Gastrocnemius medialis (tissue), 4 donors: Measurements from ENCODE around the gene CLK2. TPM values are rescaled to one million over a fixed set of nuclear protein-coding genes. Genes with fewer than 3 reads are reported as not detected.
A peak's percentile ranks its signal among the peaks of the same experiment; 100 is the strongest.

ENCODE experiments used
- ATAC-seq, 2 donors: fragments of 150-250 bp; one replicate each; pipeline ENCODE4 v1.9.1; 2016
- DNase-seq, 2 donors: peaks; one replicate each; pipeline ENCODE4 v3.0.0-alpha.2; 2019
- H3K27ac ChIP-seq, 4 donors: fragments of 200-600 bp; sonication (generic); 1 replicate in 1 of 4; 2 replicates in 3 of 4; pipeline ENCODE4 v1.5.1; 2016 to 2018; ENCODE audit warnings: mild to moderate bottlenecking in 2 of 4, moderate library complexity in 1 of 4
- H3K27me3 ChIP-seq, 3 donors: fragments of 200-600 bp; sonication (generic) in 2 of 3; 1 replicate in 1 of 3; 2 replicates in 2 of 3; pipeline versions ENCODE4 v1.5.1 to v1.6.0; 2016 to 2019; ENCODE audit warnings: mild to moderate bottlenecking in 1 of 3, moderate library complexity in 1 of 3
- H3K36me3 ChIP-seq, 2 donors: fragments of 200-600 bp; sonication (generic) in 1 of 2; one replicate each; pipeline ENCODE4 v1.5.1; 2017 to 2018
- H3K4me1 ChIP-seq, 2 donors: fragments of 200-600 bp; sonication (generic) in 1 of 2; one replicate each; pipeline ENCODE4 v1.5.1; 2016 to 2017; ENCODE audit warnings: mild to moderate bottlenecking in 2 of 2
- H3K4me3 ChIP-seq, 4 donors: fragments of 200-600 bp; sonication (generic) in 3 of 4; 1 replicate in 1 of 4; 2 replicates in 3 of 4; pipeline ENCODE4 v1.5.1; 2016 to 2019; ENCODE audit warnings: mild to moderate bottlenecking in 2 of 4
- H3K9me3 ChIP-seq, 3 donors: fragments of 200-600 bp; sonication (generic) in 2 of 3; 1 replicate in 1 of 3; 2 replicates in 2 of 3; pipeline ENCODE4 v1.5.1; 2016 to 2019
- POLR2A ChIP-seq, 2 donors: fragments of 450-650 bp; IDR thresholded peaks; one replicate each; pipeline ENCODE4 v1.6.1; 2017; ENCODE audit warnings: antibody characterized with exemption in 2 of 2, mild to moderate bottlenecking in 2 of 2, moderate library complexity in 2 of 2
- in situ Hi-C, 4 donors: fragments of 200-750 bp; cut with MboI; loops; one replicate each; pipeline versions ENCODE4 v1.15.0 to v1.8.0; 2017; ENCODE audit warnings: low sequenced_read_pairs in 4 of 4
- intact Hi-C: fragments of 100-400 bp; cut with DNase I; formaldehyde crosslinking; loops from one replicate; pipeline ENCODE4 v1.15.1; 2023; ENCODE audit warnings: low total_unique reads
- total RNA-seq, 4 donors: library from RNA; depleted of rRNA; stranded (reverse); fragments of >200 nt; gene quantifications; one replicate each; pipeline versions ENCODE4 v1.1.0 to v1.2.3, GENCODE V29; 2016
- TF ChIP-seq, protein P1 (sequence below), 5 experiments: fragments of 450-650 bp in 3 of 5; fragments of 200-600 bp in 2 of 5; sonication (generic) in 2 of 5; IDR thresholded peaks in 4 of 5; conservative IDR thresholded peaks in 1 of 5; 1 replicate in 4 of 5; 2 replicates in 1 of 5; pipeline ENCODE4 v1.5.1; 2016 to 2019; ENCODE audit warnings: antibody characterized with exemption in 5 of 5, mild to moderate bottlenecking in 3 of 5, moderate library complexity in 3 of 5

CLK2 gene
- total RNA-seq, 4 donors from 2014 or later = 7.1 to 13.1 (median 9.8) TPM

DNA sequence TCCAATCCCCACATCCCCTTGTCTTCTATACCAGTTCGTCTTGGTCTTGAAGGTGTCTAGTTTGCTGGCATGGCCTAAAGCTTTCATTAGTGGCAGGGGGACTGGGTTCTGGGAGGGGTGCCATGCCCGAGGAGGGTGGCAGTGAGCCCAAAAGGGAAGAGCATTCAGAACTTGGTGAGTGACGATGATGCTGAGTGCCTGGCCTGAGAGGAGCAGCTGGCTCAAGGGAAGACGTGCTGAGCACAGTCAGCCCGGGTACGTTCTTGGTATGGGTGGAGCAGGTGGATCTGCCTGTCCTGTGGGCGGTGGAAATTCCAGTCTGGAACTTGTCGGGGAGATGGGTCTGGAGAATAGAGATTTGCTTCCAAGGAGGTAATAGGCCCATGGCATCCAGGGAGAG is 40.0 kb upstream of the CLK2 start:
- no peak for DNase-seq
- Histone ChIP-seq H3K4me1 (peaks cover 14% of the 10 kb centered on the region in 2 donors), H3K36me3 (peaks cover 0 to 21% of the 10 kb centered on the region in 2 donors), H3K4me3 (no peak overlapping the region), H3K9me3 (no peaks in the 10 kb centered on the region), H3K27me3 (no peaks in the 10 kb centered on the region), H3K27ac (no peak overlapping the region)
- intact Hi-C loops (no loop called here), in situ Hi-C loops (loop anchor here in 2 of 4 donors (10.0 kb wide), 2 partner anchors 48 to 58 kb away; partner anchors contain the start of genes ENTREP3 (in 1 of the 2) and SCAMP3 (in 1 of the 2))
- ATAC-seq = no peak
- TF ChIP-seq, protein P1, sequence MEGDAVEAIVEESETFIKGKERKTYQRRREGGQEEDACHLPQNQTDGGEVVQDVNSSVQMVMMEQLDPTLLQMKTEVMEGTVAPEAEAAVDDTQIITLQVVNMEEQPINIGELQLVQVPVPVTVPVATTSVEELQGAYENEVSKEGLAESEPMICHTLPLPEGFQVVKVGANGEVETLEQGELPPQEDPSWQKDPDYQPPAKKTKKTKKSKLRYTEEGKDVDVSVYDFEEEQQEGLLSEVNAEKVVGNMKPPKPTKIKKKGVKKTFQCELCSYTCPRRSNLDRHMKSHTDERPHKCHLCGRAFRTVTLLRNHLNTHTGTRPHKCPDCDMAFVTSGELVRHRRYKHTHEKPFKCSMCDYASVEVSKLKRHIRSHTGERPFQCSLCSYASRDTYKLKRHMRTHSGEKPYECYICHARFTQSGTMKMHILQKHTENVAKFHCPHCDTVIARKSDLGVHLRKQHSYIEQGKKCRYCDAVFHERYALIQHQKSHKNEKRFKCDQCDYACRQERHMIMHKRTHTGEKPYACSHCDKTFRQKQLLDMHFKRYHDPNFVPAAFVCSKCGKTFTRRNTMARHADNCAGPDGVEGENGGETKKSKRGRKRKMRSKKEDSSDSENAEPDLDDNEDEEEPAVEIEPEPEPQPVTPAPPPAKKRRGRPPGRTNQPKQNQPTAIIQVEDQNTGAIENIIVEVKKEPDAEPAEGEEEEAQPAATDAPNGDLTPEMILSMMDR (IDR thresholded peaks at IDR 0.05 in 4 of 5, conservative IDR thresholded peaks at IDR 0.05 in 1 of 5) = no peak
- no peak for TF ChIP-seq POLR2A (IDR thresholded peaks at IDR 0.05)

DNA sequence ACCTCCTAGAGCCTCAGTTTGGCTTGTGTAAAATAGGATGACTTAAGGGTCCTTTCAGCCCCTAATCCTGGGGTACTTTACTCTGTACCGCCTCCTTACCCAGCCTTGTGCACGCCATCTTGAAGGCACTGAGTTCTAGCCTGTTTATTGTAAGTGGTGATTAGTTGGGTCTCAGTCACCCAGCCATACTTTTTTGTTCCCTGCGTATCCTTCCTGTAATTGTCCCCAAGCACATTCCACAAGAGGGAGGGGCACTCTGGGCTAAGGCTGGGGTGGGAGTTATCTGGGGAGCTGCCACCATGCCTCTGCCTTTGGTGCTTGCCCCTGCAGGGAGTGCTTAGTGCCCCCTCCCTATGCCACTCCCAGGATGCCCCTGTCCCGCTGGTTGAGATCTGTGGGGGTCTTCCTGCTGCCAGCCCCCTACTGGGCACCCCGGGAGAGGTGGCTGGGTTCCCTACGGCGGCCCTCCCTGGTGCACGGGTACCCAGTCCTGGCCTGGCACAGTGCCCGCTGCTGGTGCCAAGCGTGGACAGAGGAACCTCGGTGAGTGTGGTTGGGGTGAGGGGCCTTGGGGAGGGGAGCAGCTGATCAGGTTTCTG is 36.2 kb upstream of the CLK2 start:
- intact Hi-C loops (loop anchor here (2.0 to 5.0 kb wide), 3 partner anchors 55 to 102 kb away; partner anchors contain the start of genes ENTREP3, MTX1 and THBS3), in situ Hi-C loops (loop anchor here in 2 of 4 donors (10.0 kb wide), 2 partner anchors 45 to 55 kb away; partner anchors contain the start of genes ENTREP3 (in 1 of the 2) and SCAMP3 (in 1 of the 2))
- Histone ChIP-seq H3K27ac (peak overlapping the region; percentile 83 to 93 (median 86)), H3K36me3 (peaks cover 0 to 13% of the 10 kb centered on the region in 2 donors), H3K4me1 (peaks cover 14% of the 10 kb centered on the region in 2 donors), H3K9me3 (no peaks in the 10 kb centered on the region), H3K27me3 (no peaks in the 10 kb centered on the region), H3K4me3 (peak overlapping the region; percentile 86 to 97 (median 90))
- no peak for TF ChIP-seq POLR2A (IDR thresholded peaks at IDR 0.05)
- TF ChIP-seq, protein P1 (IDR thresholded peaks at IDR 0.05 in 4 of 5, conservative IDR thresholded peaks at IDR 0.05 in 1 of 5) = no peak
- DNase-seq = no peak
- ATAC-seq = no peak

DNA sequence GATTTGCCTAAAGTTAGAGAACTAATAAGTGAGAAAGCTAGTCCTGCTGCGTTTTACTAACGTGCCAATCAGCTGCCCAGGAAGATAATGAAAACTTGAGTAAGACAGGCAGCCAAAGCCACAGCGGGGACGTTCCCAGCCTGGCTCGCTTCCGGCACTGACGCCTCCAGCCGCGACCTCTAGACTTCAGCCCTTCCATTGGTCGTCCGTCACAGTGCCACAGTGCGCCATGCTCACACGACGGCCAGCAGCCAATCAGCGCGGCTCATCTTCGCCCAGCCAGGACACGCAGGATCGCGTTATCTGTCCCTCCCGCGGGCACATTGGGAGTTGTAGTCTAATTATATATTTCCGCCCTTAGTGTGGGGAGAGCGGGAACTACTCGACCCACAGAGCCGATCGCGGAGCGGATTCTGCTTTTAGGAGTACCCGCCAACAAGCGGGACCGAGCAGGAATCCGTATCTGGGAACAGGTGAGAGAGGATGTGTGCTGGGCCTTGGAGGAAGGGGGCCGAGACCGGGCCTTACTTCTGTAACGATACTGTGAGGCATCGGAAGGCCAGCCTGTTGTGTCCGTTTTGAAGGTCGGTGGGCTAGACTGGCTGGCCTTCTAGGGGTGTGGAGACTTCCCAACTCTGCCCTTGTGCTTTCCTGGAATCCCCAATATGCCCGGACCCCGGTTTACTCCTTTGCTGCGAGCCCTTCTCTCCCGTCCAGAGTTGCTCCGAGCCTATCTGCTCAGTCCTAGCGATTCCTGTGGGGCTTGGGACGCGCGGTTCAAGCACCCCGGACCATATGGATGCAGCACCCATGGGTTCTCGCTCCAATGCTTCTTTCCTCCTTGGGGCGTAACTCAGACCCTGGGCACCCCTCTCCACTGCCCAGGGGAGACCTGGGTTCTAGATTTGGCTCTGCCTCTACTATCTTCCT is 35.5 kb upstream of the CLK2 start, which contains the start of gene FDPS:
FDPS (plus strand) TSS at position 374 of the 930 bp plus-strand sequence. CDS start 924 bp downstream, outside the sequence.
- peak; percentile 99 for DNase-seq
- H3K36me3 ChIP-seq = peaks cover 0 to 13% of the 10 kb centered on the region in 2 donors
- intact Hi-C loops (loop anchor here (1.0 to 5.0 kb wide), 8 partner anchors 16 to 549 kb away; partner anchors contain the start of genes CLK2, ENTREP3, GON4L and HCN3), in situ Hi-C loops (no loop called here)
- TF ChIP-seq POLR2A (IDR thresholded peaks at IDR 0.05) = peak; percentile 56 to 70
- TF ChIP-seq, protein P1 (IDR thresholded peaks at IDR 0.05 in 4 of 5, conservative IDR thresholded peaks at IDR 0.05 in 1 of 5) = peak in 2 of 5 experiments; percentile 25 to 45
- peak within 1 kb of the TSS; percentile 86 to 97 (median 90) for H3K4me3 ChIP-seq
- H3K9me3 ChIP-seq = no peaks in the 10 kb centered on the region
- peak; percentile 97 to 99 for ATAC-seq
- H3K27ac ChIP-seq = peak within 1 kb of the TSS; percentile 83 to 93 (median 86)
- peaks cover 14% of the 10 kb centered on the region in 2 donors for H3K4me1 ChIP-seq
- no peaks in the 10 kb centered on the region for H3K27me3 ChIP-seq

DNA sequence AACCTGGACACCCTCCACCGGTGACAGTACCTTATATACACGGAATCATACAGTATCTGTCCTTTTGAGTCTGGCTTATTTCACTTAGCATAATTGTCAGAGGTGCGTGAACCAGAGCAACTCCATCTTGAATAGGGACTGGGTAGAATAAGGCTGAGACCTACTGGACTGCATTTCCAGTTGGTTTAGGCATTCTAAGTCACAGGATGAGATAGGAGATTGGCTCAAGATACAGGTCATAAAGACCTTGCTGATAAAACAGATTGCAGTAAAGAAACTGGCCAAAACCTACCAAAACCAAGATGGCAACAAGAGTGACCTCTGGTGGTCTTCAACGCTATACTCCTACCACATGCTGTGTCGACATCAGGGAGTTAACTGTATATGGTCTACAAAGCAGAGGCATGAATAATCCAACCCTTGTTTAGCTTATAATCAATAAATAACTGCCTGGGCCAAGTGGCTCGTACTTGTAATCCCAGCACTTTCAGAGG is 34.0 kb upstream of the CLK2 start:
- Histone ChIP-seq H3K4me1 (peaks cover 14% of the 10 kb centered on the region in 2 donors), H3K36me3 (peaks cover 0 to 11% of the 10 kb centered on the region in 2 donors), H3K4me3 (no peak overlapping the region), H3K27ac (no peak overlapping the region), H3K27me3 (no peaks in the 10 kb centered on the region), H3K9me3 (no peaks in the 10 kb centered on the region)
- intact Hi-C loops = loop anchor here (5.0 kb wide), 1 partner anchor 100 kb away; the partner anchor contains the start of genes MTX1 and THBS3
- TF ChIP-seq POLR2A (IDR thresholded peaks at IDR 0.05) = no peak
- TF ChIP-seq, protein P1 (IDR thresholded peaks at IDR 0.05 in 4 of 5, conservative IDR thresholded peaks at IDR 0.05 in 1 of 5) = peak in 2 of 5 experiments; percentile 19 to 25
- ATAC-seq (no peak), DNase-seq (no peak)
- in situ Hi-C loops = no loop called here
